ENCODE measurements around the gene POLR1A.

The POLR1A gene

GRCh38 chr2:86021396-86022378 lies 84.0 kb downstream of the POLR1A start:
- TF ChIP-seq, protein P1, sequence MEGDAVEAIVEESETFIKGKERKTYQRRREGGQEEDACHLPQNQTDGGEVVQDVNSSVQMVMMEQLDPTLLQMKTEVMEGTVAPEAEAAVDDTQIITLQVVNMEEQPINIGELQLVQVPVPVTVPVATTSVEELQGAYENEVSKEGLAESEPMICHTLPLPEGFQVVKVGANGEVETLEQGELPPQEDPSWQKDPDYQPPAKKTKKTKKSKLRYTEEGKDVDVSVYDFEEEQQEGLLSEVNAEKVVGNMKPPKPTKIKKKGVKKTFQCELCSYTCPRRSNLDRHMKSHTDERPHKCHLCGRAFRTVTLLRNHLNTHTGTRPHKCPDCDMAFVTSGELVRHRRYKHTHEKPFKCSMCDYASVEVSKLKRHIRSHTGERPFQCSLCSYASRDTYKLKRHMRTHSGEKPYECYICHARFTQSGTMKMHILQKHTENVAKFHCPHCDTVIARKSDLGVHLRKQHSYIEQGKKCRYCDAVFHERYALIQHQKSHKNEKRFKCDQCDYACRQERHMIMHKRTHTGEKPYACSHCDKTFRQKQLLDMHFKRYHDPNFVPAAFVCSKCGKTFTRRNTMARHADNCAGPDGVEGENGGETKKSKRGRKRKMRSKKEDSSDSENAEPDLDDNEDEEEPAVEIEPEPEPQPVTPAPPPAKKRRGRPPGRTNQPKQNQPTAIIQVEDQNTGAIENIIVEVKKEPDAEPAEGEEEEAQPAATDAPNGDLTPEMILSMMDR (conservative IDR thresholded peaks at IDR 0.05; ENCODE audit: low read depth, low read length), result peak; percentile 23
- DNase-seq (ENCODE audit: low read depth), result no peak
- H3K4me3 ChIP-seq (ENCODE audit: low read depth, low read length), result no peak overlapping the region

GRCh38 chr2:86020984-86021383 lies 84.7 kb downstream of the POLR1A start:
- TF ChIP-seq, protein P1 (conservative IDR thresholded peaks at IDR 0.05; ENCODE audit: low read depth, low read length), result no peak
- no peak overlapping the region for H3K4me3 ChIP-seq (ENCODE audit: low read depth, low read length)
- DNase-seq (ENCODE audit: low read depth), result peak; percentile 82

- no peak for DNase-seq (ENCODE audit: low read depth)
- H3K4me3 ChIP-seq (ENCODE audit: low read depth, low read length), result no peak overlapping the region
- TF ChIP-seq, protein P1 (conservative IDR thresholded peaks at IDR 0.05; ENCODE audit: low read depth, low read length), result no peak
Measured at GRCh38 chr2:86019121-86019520, 86.6 kb downstream of the POLR1A start.

- DNase-seq (ENCODE audit: low read depth), result peak; percentile 42
- TF ChIP-seq, protein P1 (conservative IDR thresholded peaks at IDR 0.05; ENCODE audit: low read depth, low read length), result no peak
- no peak overlapping the region for H3K4me3 ChIP-seq (ENCODE audit: low read depth, low read length)
Measured at GRCh38 chr2:86017901-86018896, 87.5 kb downstream of the POLR1A start.

GRCh38 chr2:86016581-86016980 lies 89.1 kb downstream of the POLR1A start:
- H3K4me3 ChIP-seq (ENCODE audit: low read depth, low read length), result no peak overlapping the region
- no peak for DNase-seq (ENCODE audit: low read depth)
- TF ChIP-seq, protein P1 (conservative IDR thresholded peaks at IDR 0.05; ENCODE audit: low read depth, low read length), result no peak

- H3K4me3 ChIP-seq (ENCODE audit: low read depth, low read length), result no peak overlapping the region
- DNase-seq (ENCODE audit: low read depth), result no peak
- TF ChIP-seq, protein P1 (conservative IDR thresholded peaks at IDR 0.05; ENCODE audit: low read depth, low read length), result no peak
Measured at GRCh38 chr2:86015699-86016098, 90.0 kb downstream of the POLR1A start.
